Subcutaneous adipose tissue (tissue), 4 donors: Measurements from ENCODE around the gene KIF26A. TPM values are rescaled to one million over a fixed set of nuclear protein-coding genes. Genes with fewer than 3 reads are reported as not detected.

Source experiments
- total RNA-seq, 4 donors: library from RNA; depleted of rRNA; stranded (reverse); fragments of >200 nt; gene quantifications; one replicate each; pipeline ENCODE4 v1.1.0, GENCODE V29; 2016
- TF ChIP-seq, protein P1 (sequence below): fragments of 450-650 bp; IDR thresholded peaks from one replicate; pipeline ENCODE4 v1.5.1; 2016; ENCODE audit warnings: low read depth, mild to moderate bottlenecking, control low read depth, antibody characterized with exemption, moderate library complexity

KIF26A gene
- total RNA-seq, 4 donors from 2014 or later = 0.51 to 9.8 (median 0.88) TPM

DNA sequence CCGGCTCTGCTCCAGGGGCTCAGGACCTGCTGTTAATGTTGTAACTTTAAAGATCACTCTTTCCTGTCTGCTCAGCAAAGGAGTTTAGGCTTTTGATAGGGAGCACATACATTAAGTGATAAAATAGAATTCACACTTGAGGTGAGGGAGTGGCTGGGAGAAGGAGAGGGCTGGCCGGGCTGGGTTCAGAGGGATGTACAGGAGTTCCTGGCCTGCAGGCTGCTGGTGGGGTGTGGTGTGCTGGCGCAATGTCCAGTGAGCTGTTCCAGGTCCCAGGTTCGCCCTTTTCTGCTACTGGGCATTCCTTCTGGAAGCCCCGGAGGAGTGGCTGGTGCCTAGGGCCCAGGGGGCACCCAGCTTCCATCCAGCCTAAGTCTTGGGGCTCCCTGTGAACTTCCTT lies 17.8 kb downstream of the KIF26A start:
- TF ChIP-seq, protein P1, sequence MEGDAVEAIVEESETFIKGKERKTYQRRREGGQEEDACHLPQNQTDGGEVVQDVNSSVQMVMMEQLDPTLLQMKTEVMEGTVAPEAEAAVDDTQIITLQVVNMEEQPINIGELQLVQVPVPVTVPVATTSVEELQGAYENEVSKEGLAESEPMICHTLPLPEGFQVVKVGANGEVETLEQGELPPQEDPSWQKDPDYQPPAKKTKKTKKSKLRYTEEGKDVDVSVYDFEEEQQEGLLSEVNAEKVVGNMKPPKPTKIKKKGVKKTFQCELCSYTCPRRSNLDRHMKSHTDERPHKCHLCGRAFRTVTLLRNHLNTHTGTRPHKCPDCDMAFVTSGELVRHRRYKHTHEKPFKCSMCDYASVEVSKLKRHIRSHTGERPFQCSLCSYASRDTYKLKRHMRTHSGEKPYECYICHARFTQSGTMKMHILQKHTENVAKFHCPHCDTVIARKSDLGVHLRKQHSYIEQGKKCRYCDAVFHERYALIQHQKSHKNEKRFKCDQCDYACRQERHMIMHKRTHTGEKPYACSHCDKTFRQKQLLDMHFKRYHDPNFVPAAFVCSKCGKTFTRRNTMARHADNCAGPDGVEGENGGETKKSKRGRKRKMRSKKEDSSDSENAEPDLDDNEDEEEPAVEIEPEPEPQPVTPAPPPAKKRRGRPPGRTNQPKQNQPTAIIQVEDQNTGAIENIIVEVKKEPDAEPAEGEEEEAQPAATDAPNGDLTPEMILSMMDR = no peak

DNA sequence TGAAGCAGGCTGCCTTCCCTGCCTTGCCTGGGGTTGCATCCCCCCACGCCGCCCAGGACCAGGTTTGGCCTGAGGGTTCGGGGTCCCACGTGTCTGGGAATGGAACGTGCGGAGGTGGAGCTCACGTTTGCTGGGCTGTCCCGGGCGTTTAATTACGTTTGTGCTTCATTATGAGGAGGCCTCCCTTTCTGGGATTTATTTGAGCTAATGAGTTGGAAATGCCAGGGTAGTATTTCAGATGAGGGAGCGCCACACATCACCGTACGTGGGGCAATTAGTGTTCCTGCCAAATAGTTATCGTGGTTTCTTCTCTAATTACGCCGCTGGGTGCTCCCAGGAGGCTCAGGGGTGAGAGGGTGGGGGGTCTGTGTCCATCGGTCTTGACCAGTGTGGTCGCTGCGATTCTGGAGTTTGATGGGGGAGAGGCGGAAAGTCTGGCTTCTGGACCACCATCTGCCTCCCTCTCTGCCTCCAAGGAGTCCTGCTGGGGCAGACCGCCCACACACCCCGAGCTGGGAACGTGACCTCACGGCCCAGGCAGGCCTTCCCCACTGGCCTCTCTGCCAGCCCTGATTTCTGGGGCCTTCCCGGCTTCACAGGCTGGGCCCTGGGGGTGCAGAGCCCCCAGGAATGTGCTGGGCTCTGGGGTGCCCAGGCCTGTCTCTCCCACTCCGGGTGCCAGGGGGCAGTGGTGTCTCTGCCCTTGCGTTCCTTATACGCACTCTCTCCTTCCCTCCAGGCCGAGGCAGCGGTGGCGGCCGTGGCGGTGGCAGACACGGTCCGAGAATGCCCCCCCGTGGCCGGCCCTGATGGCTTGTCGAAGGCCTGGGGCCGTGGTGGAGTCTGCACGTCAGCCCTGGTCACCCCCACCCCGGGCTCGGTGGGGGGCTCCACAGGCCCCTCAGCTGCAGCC lies 18.9 kb downstream of the KIF26A start:
- TF ChIP-seq, protein P1 = no peak

DNA sequence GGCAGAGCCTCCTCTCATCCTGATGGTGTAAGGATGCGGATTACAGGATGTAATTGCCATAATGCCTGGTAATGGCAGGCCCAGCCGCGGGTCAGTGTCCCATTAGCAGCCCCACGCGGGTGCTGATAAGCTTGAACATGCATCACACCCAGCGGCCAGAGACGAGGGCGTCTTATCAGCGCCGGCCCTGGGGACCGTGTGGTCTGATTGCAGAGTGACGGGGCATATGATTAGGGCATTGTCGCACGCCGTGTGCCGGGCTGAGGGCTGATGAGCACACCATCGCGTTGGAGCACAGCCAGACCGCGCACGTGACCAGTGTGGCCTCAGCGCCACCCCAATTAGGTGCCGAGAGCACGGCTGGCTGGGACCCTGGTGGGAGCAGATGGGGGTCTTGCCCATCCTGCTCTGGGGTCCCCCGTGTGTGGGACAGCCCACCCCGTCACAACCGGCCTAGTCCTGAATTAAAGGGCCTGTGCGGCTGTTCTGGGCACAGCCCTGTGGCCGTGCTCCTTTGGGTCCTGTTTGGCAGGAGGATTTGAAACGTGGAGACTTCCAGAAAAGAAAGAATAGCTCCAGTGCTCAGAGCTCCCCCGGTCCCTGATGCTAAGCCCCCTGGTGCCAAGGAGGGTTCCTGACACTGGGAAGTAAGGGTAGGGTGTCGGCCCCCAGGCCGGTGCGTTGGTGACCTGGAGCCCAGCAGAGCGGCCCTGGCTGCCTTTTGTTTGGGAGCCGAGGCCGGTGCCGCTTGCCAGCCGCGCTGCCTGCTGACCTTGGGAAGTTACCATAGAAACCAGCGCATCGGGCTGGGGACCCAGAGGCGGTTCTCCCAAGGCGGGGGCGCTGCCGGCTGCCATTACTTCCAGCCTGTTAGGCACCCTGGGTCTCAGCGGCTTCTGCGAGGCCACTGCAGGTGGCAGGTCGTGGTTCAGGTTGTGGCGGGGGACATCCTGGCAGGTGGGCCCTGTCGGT lies 20.7 kb downstream of the KIF26A start:
- TF ChIP-seq, protein P1 = no peak

DNA sequence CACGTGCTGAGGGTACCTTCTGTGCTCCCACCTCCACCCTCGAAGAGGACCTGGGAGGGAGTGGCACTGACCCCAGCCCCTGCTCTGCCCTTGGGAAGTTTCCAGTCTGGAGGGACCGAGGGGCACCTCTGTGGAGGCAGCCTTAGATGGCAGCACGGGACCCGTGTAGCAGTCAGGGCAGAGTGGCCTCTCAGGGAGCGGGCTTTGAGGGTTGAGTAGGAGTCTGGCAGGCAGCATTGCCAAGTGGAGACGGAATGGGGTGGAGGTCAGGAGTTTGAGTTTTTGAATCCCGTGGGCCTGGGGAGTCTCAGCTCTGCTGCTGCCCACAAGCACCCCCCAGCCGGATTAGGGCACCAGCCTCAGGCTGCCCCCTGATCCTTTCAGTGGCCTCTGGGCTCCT lies 21.6 kb downstream of the KIF26A start:
- TF ChIP-seq, protein P1 = no peak

DNA sequence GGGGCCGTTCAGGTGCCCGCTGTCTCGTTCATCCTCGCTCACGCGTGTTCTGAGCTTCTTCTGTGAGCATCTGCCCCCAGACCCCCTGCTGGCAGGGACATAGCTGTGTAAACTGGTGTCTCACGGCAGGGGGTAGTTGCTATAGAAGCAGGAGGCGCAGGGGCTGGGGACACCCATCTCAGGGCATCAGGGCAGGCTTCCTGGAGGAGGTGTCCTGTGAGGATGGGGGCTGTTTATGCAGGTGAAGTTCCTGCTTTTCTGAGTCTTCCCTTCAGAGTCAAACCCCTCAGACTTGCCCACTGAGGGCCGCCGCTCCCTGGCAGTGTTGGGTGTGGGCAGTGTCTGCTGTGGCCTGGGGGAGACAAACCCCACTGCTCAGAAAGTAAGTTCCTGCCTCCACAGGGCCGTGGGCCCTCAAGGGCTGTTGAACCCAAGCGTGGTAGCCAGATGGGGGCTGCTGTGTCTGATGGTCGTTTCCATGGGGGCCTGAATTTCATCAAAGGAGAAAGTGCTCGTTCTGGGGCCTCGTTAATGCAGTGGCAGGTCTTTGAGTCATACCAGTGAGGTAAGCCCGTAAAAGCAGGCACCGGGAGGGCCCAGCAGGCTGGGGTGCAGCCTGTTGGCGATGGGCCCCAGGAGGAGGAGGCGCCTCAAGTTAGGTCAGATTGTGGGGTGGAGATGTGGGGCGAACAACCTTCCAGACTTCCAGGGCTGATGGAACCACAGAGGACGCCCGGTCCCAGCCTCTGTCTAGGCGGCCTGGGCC lies 23.4 kb downstream of the KIF26A start:
- TF ChIP-seq, protein P1 = no peak

DNA sequence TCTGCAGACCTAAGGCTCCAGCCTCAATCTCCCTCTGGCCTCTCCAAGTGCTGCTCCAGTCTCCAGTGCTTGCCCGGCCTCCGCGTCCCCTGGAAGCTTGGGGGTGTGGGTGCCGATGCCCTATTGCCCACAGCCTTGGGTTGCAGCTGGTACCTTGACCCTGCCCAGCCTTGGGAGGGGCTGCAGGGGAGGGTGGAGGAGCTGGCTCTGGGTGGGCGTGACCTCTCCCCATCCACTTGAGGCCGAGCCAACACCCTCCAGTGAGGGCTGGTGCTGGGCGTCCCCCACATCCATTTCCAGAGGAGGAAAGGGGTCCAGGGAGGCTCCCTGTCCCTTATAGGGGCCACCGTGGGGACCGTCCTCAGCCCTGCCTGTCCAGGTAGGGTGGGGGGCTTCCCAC lies 24.1 kb downstream of the KIF26A start:
- TF ChIP-seq, protein P1 = no peak
